ENCODE results near the gene TTLL10.

The TTLL10 gene

DNA sequence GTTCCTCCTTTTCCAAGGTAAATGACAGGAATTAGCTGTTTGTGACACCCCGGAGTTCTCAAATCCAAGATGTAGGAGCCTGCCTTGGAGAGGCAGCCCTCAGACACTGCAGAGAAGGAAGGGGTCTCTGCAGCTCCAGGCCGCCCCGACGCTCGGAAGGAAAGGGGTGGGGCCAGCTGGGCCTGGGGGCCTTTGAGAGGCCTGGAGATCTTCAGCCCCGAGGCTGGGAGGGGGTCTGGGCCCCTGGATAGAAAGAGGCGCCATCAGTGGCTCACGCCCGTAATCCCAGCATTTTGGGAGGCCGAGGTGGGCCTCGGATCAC is 33.9 kb downstream of the TTLL10 start:
- H3K9me3 ChIP-seq (ENCODE audit: low read length), result no peaks in the 10 kb centered on the region
- H3K27me3 ChIP-seq (ENCODE audit: insufficient read depth, low read length), result peaks cover 25% of the 10 kb centered on the region
- H3K4me1 ChIP-seq (ENCODE audit: insufficient read depth, low read length), result no peaks in the 10 kb centered on the region
- no peak overlapping the region for H3K4me3 ChIP-seq (ENCODE audit: low read length)
- H2AFZ ChIP-seq (ENCODE audit: low read depth, low read length), result no peak overlapping the region
- H3K36me3 ChIP-seq (ENCODE audit: insufficient read depth, low read length), result no peaks in the 10 kb centered on the region

DNA sequence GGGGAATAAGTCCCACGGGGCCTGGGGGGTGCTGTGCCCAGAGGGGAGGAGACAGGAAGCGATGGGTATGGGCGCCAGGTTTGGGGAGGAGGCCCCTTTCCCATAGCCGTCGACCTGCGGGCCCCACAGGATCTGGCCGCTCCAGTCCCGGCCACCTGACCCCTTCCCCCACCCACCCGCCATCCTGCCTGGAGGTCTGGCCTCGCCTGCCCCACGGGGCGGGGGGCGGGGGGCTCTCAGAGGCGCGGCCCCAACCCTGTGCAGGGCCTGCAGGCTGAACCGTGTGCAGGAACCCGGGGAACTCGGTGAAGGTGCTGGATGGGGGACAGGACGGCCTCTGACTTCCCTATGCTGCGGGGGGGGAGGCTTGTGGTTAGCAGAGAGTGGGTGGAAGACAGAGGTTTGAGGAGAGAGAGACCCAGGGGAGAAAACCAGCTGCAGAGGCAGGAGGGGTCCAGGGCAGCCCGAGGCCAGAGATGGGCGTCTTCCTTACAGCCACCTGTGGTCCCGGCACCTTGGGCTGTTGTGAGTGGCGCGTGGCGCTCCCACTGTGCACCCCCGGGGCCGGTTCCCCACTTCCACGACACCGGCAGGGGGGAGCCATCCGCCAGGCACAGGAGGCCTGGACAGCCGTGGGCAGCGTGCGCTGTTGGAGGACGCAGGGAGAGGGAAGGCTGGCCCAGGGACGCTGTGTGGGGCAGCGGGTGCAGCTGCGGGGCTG is 35.2 kb downstream of the TTLL10 start:
- Histone ChIP-seq H3K36me3 (ENCODE audit: insufficient read depth, low read length) (no peaks in the 10 kb centered on the region), H2AFZ (ENCODE audit: low read depth, low read length) (no peak overlapping the region), H3K9me3 (ENCODE audit: low read length) (no peaks in the 10 kb centered on the region), H3K4me3 (ENCODE audit: low read length) (no peak overlapping the region), H3K27me3 (ENCODE audit: insufficient read depth, low read length) (peaks cover 20% of the 10 kb centered on the region), H3K4me1 (ENCODE audit: insufficient read depth, low read length) (no peaks in the 10 kb centered on the region)

DNA sequence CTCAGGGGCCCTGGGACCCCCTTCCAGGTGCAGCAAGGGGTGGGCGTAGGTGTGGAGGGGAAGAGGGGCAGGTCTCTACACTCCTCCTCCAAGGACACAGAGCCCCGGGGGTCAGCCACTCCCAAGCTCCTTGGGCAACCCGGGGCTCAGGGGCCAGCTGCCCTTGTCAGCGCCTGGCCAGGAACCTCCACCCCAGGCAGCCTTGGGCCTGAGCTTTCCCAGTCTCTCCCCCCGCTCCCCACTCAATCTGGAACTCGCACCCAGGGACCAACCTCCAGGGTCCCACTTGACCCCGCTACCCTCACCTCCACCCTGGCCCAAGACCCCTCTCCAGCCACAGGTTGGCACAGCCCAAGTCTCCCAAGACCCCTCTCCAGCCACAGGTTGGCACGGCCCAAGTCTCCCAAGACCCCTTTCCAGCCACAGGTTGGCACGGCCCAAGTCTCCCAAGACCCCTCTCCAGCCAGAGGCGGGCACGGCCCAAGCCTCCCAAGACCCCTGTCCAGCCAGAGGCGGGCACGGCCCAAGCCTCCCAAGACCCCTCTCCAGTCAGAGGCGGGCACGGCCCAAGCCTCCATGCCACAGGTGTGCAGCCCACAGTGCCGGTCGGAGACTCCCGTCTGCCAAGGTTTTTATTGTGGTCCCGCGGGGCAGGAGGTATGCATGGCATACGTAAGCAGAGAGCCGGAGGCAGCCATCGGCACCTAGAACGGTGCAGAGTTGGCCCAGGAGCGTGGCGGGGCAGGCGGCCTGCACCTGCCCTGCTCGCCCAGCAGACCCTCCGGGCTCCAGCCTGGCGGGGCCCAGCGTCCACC is 37.3 kb downstream of the TTLL10 start:
- Histone ChIP-seq H3K36me3 (ENCODE audit: insufficient read depth, low read length) (peaks cover under 1% of the 10 kb centered on the region), H3K4me1 (ENCODE audit: insufficient read depth, low read length) (no peaks in the 10 kb centered on the region), H3K27me3 (ENCODE audit: insufficient read depth, low read length) (peaks cover 6% of the 10 kb centered on the region), H3K9me3 (ENCODE audit: low read length) (no peaks in the 10 kb centered on the region), H2AFZ (ENCODE audit: low read depth, low read length) (no peak overlapping the region), H3K4me3 (ENCODE audit: low read length) (no peak overlapping the region)

DNA sequence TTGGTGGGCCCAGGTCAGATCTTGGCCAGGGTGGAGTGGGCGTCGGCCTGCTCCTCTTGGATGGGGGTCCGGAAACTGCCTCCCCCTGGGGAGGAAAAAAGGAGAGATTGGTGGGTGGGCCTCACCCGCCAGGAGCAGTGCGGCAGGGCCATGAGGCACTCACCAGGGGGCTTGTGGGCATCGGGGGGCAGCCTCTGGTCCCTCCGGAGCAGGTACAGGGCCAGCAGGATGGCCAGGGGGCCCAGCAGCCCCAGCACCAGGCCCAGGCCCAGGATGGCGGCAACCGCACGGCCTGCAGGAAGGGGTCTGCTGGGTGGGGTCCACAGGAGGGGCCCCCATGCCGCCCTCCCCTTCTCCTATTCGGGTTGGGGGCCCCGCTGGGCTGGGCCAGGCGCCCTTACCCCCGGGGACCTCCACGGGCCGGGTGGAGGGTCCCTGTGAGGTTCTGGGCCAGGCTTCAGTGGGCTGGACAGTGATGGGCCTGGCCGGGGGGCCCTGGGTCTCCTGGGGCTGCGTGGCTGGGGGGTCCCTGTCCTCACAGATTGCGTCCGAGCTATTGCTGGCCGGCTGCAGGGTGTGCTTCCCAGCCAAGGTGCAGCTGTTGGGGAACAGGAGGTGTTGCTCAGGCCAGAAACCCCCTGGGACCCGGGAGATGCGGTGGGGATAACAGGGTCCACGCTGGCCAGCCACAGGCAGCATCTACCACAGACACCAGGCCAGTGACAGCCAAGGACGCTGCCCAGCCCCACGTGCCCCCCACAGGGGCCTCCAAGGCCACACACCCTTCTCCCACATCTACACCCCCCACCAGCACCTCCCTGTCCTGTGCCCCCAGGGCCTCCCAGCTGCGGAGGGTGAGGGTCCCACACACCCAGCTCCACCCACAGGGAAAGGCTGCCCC is 38.1 kb downstream of the TTLL10 start:
- Histone ChIP-seq H3K4me1 (ENCODE audit: insufficient read depth, low read length) (no peaks in the 10 kb centered on the region), H3K4me3 (ENCODE audit: low read length) (no peak overlapping the region), H3K27me3 (ENCODE audit: insufficient read depth, low read length) (no peaks in the 10 kb centered on the region), H3K36me3 (ENCODE audit: insufficient read depth, low read length) (peaks cover 8% of the 10 kb centered on the region), H2AFZ (ENCODE audit: low read depth, low read length) (no peak overlapping the region), H3K9me3 (ENCODE audit: low read length) (no peaks in the 10 kb centered on the region)

DNA sequence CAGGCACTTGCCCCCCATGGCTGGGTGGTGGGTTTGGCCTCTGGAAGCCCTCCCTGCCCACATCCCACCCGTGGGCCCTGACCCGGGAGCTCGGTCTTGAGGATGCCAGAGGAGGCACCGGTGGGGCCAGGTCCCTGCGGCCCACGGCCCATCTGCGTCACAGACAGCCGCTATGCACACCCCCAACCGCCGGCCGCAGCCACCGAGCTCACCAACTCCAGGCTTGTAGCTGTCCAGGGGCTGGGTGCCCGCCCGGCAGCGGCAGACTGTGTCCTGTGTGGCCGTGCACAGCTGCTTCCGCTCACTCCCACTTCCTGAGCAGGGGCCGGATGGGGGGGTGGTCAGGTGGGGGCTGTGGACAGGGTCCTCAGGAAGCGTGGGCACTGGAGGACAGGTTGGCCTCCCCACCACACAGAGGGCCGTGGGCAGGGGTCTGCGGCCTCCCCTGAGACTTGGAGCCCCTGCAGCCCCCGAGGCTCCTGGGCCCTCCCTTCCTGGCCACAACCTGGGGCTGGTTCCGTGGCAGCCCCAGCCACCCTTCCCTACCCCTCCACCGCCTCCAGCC is 39.2 kb downstream of the TTLL10 start:
- H3K4me1 ChIP-seq (ENCODE audit: insufficient read depth, low read length), result no peaks in the 10 kb centered on the region
- H3K4me3 ChIP-seq (ENCODE audit: low read length), result no peak overlapping the region
- H3K9me3 ChIP-seq (ENCODE audit: low read length), result no peaks in the 10 kb centered on the region

DNA sequence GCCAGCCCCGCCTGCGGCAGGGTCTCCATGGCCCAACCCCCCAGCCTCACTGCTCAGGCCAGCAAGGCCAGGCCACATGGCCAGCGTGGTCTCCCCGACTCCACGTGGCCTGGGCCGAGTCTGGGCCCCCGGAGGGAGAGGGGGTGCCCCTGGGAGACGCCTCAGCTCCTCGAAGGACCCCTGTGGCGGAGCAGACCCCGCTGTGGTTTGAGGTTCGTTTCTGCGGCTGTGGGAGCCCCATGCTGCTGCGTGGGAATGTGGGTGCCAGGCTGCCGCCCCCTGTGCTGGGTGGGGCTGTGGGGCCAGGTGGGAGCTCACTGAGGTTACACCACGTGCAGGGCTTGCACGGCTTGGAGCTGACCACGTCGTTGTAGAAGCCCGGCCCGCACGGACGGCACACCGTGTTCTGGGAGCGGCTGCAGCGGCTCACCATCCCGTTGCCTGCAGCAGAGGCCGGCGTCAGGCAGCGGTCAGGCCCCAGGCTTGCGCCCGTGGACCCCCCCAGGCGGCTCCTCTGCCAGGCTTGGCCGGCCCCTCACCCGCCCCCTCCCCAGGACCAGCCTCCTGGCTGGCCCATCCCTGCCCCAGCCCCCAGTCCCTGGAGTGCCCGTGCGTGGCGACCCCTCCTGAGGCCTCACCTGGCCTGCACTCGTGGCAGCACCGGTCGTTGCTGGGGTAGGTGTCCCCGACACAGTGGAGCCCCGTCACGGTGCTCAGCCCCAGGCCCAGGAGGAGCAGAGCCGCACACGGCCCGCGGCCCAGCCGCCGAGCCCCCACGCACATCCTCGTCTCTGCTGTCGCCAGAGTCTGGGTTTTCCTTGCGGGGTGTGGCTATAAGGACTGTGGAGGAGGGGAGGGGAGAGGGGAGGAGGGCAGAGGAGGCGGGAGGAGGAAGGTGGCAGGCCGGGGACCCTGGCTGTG is 39.9 kb downstream of the TTLL10 start, which contains the start of gene TNFRSF4:
TSS of gene TNFRSF4 (minus strand) at position 809 of the 921 bp plus-strand sequence. CDS start at position 783, 26 bp downstream.
- H3K9me3 ChIP-seq (ENCODE audit: low read length), result no peaks in the 10 kb centered on the region
- no peak within 1 kb of the TSS for H3K4me3 ChIP-seq (ENCODE audit: low read length)
- no peak within 1 kb of the TSS for H2AFZ ChIP-seq (ENCODE audit: low read depth, low read length)
- no peaks in the 10 kb centered on the region for H3K27me3 ChIP-seq (ENCODE audit: insufficient read depth, low read length)
- peaks cover 24% of the 10 kb centered on the region for H3K36me3 ChIP-seq (ENCODE audit: insufficient read depth, low read length)
- H3K4me1 ChIP-seq (ENCODE audit: insufficient read depth, low read length), result no peaks in the 10 kb centered on the region

More for the DNA sequence above, 39.2 kb downstream of the TTLL10 start:
- Histone ChIP-seq H2AFZ (ENCODE audit: low read depth, low read length) (no peak overlapping the region), H3K27me3 (ENCODE audit: insufficient read depth, low read length) (no peaks in the 10 kb centered on the region), H3K36me3 (ENCODE audit: insufficient read depth, low read length) (peaks cover 16% of the 10 kb centered on the region)

DNA sequence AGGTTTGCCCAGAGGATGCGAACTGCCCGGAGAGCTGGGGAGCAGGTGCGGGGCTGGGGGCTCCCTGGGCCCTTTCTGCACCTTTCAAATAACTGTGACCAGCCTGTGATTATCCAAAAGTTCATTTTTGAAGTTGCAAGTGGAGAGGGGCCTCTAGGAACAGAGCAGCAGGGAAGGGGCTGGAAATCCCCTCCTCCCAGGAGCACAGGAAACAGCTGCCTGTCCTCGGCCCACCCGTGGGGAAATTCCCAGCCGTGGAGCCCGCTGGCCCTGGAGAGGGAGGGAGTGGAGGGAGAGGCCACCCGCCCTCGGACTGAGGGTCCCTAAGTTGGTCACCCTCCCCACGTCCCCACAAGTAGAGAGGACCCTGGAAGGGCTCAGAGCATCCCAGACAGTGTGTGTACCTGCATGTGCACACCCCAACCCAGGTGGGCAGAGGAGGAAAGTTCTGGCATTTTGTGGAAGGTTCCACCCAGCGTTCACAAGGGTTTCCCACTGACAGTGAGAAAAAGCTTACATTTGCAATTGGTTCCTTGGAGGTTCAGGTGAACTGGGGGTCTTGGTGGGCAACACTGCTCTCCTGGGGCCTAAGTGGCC is 41.5 kb downstream of the TTLL10 start:
- Histone ChIP-seq H2AFZ (ENCODE audit: low read depth, low read length) (no peak overlapping the region), H3K27me3 (ENCODE audit: insufficient read depth, low read length) (no peaks in the 10 kb centered on the region), H3K9me3 (ENCODE audit: low read length) (no peaks in the 10 kb centered on the region), H3K4me1 (ENCODE audit: insufficient read depth, low read length) (no peaks in the 10 kb centered on the region), H3K4me3 (ENCODE audit: low read length) (no peak overlapping the region), H3K36me3 (ENCODE audit: insufficient read depth, low read length) (peaks cover 30% of the 10 kb centered on the region)

DNA sequence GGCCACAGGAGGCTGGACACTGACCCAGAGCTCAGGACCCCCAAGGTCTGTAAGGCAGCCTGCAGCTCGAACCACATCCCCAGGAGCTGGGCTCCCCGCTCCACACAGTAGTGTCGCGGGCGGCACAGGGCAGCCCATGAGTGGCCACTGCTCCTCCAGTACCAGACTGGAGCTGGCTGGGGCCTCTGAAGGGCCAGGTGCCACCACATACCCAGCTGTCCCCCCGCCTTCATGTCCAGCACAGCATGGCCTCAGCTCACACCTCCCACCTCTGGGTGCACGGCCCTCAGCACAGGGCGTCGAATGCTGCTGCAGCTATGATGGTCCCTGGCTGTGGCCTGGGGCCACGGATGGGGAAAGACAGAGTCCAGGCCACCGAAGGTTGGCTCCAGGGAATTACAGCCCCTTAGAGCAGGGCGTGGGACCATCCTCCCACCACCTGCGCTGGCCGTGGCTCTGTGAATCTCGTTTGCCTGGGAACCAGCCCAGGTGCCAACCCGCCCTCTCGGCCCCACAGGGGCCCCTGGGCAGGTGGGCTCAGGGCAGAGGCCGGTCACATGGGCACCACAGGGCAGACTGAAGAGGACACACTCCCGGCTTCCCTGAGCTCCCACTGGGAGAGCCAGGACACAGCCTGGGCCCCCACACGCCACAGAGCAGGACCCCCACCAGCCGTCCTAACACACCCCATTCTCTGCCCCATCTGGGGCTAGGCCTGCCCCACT is 42.4 kb downstream of the TTLL10 start:
- Histone ChIP-seq H3K4me3 (ENCODE audit: low read length) (no peak overlapping the region), H3K36me3 (ENCODE audit: insufficient read depth, low read length) (peaks cover 35% of the 10 kb centered on the region), H3K27me3 (ENCODE audit: insufficient read depth, low read length) (no peaks in the 10 kb centered on the region), H2AFZ (ENCODE audit: low read depth, low read length) (no peak overlapping the region), H3K4me1 (ENCODE audit: insufficient read depth, low read length) (no peaks in the 10 kb centered on the region), H3K9me3 (ENCODE audit: low read length) (no peaks in the 10 kb centered on the region)

DNA sequence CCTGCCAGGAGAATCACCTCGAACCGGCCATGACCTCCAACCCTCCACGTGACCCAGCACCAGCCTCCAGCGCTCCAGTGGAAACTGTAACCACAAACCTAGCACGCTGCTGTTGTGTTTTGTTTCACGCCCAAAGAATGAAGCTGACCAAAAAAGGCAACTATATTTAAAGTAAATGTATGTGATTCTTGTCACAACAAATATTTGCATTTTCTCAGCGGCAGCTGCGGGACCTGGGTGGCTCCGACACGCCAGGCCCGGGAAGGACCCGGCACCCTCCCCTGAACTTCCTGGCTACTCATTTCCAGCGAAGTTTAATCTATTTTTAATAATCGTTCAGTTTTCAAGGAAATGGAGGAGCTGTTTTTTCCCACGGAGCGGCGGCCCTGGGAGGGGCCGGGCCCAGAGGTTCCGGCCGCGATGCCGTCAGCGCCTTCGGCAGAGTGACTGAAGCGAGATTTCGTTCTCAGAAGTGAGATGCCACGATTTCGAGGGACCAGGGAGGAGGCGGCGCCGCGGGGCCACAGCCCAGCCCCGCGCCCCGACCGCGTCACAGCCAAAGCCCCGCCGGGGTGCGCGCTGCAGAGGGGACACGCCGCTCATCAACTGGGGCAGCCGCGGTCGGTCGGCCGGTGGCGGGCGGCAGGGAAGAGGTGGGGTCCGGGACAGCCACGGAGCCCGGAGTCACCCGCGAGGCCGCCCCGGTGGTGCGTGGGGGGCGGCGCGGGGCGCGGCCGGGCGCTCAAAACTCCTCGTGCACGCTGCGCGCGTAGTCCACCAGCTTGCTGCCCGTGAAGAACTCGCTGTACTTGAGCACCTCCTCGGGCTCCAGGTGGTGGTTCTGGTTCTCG is 43.3 kb downstream of the TTLL10 start:
- H3K4me3 ChIP-seq (ENCODE audit: low read length), result no peak overlapping the region
- H2AFZ ChIP-seq (ENCODE audit: low read depth, low read length), result no peak overlapping the region
- no peaks in the 10 kb centered on the region for H3K27me3 ChIP-seq (ENCODE audit: insufficient read depth, low read length)
- peaks cover 39% of the 10 kb centered on the region for H3K36me3 ChIP-seq (ENCODE audit: insufficient read depth, low read length)
- H3K9me3 ChIP-seq (ENCODE audit: low read length), result no peaks in the 10 kb centered on the region
- H3K4me1 ChIP-seq (ENCODE audit: insufficient read depth, low read length), result no peaks in the 10 kb centered on the region

DNA sequence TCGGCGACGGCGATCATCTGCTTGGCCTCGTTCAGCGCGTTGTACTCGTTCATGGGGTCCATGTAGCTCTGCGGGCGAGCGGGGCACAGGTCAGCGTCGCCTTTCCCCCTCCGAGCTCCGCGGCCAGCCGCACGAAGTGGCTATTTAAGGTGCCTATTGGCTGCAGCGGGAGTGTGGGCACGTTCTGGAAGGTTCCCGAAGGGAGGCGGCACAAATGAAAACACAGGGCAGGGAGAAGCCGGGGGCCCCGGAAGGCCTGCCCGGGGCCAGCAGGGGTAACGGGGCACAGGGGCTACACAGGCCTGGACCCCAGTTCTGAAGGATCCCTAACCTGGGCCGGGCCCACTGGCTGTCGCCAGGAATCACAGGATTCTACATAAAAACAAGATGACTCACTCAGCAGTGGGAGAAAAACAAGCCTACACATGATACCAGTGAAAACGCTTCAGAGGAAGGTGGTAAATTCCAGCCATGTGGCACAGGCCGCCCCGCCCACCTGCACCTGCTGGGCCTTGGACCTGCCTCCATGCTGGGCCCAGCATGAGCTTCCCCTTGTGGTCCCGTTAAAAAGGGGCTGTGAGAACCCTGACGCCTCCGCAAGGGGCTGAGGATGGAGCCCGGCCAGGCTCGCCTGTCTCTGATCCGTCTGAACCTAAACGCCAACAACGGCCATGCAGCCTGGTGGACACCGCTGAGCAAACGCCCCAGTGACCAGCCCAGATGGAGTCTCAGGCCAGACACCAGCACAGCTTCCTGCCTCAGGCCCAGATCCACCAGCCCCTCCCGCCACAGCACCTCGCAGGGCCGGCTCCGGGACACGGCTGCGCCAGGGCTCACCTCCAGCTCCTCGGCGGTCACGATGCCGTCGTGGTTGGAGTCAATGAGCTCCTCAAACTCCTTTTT is 44.2 kb downstream of the TTLL10 start:
- Histone ChIP-seq H3K4me3 (ENCODE audit: low read length) (no peak overlapping the region), H3K9me3 (ENCODE audit: low read length) (no peaks in the 10 kb centered on the region), H3K4me1 (ENCODE audit: insufficient read depth, low read length) (no peaks in the 10 kb centered on the region), H3K27me3 (ENCODE audit: insufficient read depth, low read length) (no peaks in the 10 kb centered on the region), H3K36me3 (ENCODE audit: insufficient read depth, low read length) (peaks cover 46% of the 10 kb centered on the region), H2AFZ (ENCODE audit: low read depth, low read length) (no peak overlapping the region)

Measured in neuron (in vitro differentiated cells).